Measurements from ENCODE around the gene ALG2.

DNA sequence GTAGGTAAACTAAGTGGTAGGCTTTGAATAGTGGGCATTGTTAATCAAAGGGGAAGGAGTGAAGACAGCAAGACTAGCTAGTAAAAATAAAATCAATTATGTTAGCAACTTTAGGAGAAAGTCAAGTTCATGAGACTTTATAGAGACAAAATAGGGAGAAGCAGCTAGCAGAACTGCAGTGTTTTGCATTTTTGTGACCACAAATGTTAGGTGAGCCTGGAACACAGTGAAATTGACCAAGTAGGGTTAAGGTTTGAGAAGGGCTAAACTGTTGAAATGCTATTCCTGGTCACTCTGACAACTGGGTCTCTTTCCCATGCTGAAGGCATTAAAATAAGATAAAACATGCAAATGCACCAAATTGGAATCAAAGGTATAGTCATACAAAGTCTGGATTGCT lies 13.3 kb upstream of the ALG2 start:
- TF ChIP-seq YY1 (IDR thresholded peaks at IDR 0.05; ENCODE audit: insufficient read depth, insufficient read length) (no peak), SUZ12 (IDR thresholded peaks at IDR 0.05; ENCODE audit: extremely low read depth, insufficient read depth, insufficient read length) (no peak)
